GM08714 (cell line): ENCODE data around the gene OR5B12.
"Not testable (repeated sequence)": the region's sequence is repeated elsewhere in the genome, so short reads cannot be mapped to it uniquely, and the experiment has no call there.

Experiments used
- H3K4me3 ChIP-seq: fragments of 200-500 bp; sonication (Bioruptor generic); 2 replicates; pipeline ENCODE4 v1.5.1; 2014; ENCODE audit warnings: mild to moderate bottlenecking, low read length, inconsistent platforms
- ZNF274 ChIP-seq: IDR thresholded peaks from 2 replicates; pipeline ENCODE4 v1.6.1; 2012; ENCODE audit warnings: mild to moderate bottlenecking, low read depth, low read length

OR5B12 gene

DNA sequence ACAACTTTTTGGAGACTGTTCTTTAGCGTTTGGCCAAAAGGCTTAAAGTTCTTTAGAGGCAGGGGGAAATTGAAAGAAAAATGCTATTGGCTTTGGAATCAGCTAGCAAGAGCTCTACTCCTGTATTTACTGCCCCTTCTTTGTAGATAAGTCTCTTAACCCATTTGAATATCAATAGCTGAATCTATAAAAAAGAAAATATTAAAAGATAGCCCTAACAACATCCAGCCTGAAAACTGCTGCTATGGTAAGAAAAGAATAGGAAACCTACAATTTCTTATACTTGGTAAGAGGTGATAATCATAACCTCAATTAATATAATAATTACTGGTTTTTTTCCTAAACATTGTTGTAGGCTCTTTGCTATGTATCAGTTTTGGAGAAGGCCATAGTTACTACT, at the start of gene OR5B12:
Gene OR5B12, minus strand, starts transcription at position 101 of the 400 bp plus-strand sequence. CDS start 2,085 bp downstream, outside the sequence.
- no peak within 1 kb of the TSS for H3K4me3 ChIP-seq
- no peak for TF ChIP-seq ZNF274

DNA sequence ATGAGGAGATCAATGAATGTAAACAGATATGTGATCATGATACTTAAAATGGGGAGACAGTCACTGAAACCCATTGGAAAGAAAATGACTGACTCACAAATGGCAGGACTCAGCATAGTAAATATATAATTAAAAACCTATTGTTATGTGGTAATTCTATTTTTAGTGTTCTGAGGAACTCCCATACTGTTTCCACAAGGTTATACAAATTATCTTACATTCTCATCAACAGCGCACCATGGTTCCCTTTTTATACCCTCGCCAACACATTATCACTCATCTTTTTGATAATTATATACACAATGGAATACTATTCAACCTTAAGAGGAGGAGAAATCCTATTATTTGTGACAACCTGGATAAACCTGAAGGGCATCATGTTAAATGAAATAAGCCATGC, 48.8 kb upstream of the OR5B12 start:
- TF ChIP-seq ZNF274 = no peak
- H3K4me3 ChIP-seq = no peak overlapping the region

DNA sequence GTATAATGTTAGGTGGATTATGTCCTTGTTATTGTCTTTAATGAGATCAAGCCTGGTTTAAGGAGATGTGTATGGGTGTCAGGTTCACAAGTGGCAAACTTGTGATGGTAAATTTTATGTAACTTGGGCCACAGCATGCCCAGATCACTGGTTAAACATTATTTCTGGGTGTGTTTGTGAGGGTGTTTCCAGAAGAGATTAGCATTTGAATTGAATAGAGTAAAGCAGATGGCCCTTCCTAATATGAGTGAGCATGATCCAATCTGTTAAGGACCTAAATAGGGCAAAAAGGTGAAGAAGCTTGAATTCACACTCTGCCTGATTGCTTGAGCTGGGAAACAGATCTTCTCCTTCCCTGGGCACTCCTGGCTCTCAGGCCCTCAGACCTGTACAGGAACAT, 45.1 kb upstream of the OR5B12 start:
- no peak for TF ChIP-seq ZNF274
- no peak overlapping the region for H3K4me3 ChIP-seq

DNA sequence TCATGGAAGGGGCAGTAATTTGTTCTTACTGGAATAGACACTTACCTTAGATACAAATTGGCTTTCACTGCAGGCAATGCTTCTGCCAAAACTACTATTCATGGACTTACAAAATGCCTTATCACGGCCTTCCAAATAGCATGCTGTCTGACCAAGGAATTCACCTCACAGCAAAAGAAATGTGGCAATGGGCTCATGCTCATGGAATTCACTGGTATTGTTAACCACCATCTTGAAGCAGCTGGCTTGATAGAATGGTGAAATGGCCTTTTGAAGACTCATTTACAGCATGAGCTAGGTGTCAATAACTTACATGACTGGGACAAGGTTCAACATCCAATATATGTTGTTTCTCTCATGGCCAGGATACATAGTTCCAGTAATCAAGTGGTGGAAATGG, 43.9 kb upstream of the OR5B12 start:
- TF ChIP-seq ZNF274 = no peak

DNA sequence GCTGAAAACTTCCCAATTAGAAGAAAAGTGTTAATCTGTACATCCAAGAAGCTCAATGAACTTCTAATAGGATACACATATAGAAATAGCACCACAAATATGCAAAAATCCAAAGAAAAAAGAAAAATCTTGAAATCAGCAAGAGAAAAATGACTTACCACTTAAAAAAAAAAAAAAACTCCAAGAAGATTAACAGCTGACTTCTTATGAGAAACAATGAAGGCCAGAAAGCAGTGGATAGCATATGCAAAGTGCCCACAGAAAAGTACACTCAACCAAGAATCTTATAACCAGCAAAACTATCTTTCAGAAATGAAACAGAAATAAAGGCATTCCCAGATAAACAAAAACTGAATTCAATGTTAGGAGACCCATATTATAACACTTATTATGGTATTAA, 29.9 kb upstream of the OR5B12 start:
- no peak overlapping the region for H3K4me3 ChIP-seq

More for the DNA sequence above, 43.9 kb upstream of the OR5B12 start:
- no peak overlapping the region for H3K4me3 ChIP-seq

DNA sequence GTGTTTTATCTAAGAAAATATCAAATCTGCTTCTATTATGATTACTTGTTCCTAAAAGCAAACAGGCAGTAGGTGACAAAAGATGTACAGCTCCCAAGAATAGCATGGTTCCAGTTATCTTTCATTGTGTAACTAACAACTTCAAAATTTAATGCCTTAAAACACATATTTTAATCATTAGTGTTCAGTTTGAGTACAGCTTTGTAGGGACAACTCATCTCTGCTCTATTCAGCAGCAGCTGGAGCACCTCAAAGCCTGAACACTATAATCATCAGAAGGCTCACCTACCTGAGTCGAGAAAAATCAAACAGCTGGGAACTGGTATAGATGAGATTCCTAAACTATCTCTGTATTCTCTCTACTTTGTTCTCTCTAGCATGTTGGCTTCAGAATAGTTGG, 24.3 kb upstream of the OR5B12 start:
- no peak for TF ChIP-seq ZNF274
- H3K4me3 ChIP-seq = no peak overlapping the region

More for the DNA sequence above, 29.9 kb upstream of the OR5B12 start:
- TF ChIP-seq ZNF274 = no peak

DNA sequence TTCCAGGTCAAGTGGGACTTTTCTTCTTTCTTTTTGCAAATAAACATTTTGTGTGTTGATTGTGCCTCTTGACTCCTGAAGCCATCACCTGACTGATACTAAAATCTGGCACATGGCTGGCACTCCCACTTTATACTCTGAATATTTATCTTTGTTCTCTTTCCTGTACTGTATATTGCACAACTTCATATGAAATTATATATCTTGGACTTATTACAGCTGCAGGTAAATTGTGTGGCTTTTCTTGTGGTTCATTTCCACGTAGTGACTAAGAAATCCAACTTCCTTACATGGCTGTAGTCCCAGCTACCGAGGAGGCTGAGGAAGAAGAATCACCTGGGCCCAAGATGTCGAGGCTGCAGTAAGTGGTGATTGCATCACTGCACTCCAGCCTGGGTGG, 23.7 kb upstream of the OR5B12 start:
- no peak for TF ChIP-seq ZNF274
- no peak overlapping the region for H3K4me3 ChIP-seq

DNA sequence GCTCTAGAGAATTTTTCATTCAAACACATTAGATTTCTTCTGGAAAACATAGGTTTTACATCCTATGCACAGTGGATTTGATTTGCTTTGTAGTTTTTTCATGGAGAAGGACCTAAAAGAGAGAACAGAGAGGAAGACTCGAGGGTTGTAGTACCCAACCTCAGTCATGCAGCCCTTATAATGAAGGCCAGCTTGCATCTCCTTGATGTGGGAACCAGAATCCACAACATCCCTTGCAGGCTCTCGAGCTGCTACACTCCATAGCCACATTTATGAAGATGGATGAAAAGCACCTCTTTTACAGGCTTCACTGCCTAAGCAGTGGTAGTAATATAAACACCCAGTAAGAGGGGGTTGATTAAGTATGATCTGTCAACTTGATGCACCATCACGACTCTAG, 9.5 kb upstream of the OR5B12 start:
- TF ChIP-seq ZNF274 = no peak
- H3K4me3 ChIP-seq = no peak overlapping the region

DNA sequence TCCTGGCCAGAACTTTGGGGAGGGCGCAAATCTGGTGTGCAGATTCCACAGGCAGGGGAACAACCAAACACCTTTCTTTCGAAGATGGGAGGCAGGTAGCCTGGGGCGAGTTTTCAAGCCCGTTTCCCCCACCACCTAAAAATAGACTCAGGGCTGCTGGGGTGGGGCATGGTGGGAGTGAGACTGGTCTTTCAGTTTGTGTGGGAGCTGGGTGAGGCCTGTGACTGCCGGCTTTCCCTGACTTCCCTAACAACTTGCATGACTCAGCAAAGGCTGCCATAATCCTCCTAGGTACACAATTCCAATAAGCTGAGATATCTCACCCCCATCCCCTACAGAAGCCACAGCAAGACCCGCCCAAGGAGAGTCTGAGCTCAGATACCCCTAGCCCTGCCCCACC, 4.3 kb upstream of the OR5B12 start:
- no peak overlapping the region for H3K4me3 ChIP-seq
- no peak for TF ChIP-seq ZNF274

DNA sequence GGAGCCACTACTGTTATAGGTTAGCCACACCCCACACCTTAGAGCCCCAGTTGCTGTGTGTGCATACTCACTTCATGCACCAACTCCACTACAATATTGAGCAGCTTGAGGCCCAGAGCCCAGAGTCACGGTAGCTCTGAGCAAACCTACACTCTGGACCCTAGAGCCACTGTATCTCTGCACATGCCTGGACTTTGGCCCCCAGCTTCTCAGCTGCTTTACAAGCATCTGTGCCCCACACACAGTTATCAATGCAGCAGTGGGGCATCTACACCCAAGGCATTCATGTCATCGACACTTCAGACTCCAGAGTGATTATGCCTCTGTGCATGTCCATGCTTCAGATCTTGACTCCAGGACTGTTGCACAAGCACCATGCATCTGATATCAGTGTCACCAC, 2.3 kb upstream of the OR5B12 start:
- no peak overlapping the region for H3K4me3 ChIP-seq
- no peak for TF ChIP-seq ZNF274

DNA sequence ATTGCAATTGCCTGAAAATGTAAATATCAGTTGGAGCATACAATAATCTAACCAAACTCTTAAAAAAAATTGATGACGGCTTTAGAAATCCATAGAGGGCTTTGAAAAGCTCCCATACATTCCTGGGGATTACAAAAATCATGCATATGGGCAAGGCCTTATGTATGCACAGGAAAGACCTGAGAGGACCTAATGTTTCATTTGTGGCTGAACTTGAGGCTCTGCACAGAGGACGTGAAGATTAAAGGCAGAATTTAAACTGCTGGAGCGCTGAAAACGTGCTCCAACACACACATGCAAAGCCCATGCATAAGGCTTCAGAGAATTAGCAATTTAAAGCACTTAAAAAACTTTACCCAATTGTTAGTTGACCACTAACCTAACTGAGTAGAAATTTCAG, 3.5 kb downstream of the OR5B12 start:
- no peak overlapping the region for H3K4me3 ChIP-seq
- TF ChIP-seq ZNF274 = no peak

DNA sequence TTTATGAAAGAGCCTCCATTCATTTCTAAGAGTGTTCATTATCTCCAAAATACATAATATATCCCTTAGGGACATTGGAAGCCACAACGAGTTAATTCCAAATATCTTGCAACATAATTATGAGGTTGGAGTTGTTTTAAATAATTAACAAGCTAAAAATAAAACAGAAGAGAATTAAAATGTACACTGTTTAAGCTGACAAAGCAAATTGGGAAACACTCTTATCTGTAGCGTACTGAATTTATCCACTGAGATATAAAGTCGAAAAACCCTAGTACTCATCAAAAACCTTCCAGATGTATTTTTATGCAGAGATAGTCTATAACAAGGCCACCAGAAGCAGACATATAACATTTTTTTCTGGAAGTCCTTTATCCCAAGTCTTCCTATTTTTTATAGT, 7.8 kb downstream of the OR5B12 start:
- no peak overlapping the region for H3K4me3 ChIP-seq
- TF ChIP-seq ZNF274 = no peak

DNA sequence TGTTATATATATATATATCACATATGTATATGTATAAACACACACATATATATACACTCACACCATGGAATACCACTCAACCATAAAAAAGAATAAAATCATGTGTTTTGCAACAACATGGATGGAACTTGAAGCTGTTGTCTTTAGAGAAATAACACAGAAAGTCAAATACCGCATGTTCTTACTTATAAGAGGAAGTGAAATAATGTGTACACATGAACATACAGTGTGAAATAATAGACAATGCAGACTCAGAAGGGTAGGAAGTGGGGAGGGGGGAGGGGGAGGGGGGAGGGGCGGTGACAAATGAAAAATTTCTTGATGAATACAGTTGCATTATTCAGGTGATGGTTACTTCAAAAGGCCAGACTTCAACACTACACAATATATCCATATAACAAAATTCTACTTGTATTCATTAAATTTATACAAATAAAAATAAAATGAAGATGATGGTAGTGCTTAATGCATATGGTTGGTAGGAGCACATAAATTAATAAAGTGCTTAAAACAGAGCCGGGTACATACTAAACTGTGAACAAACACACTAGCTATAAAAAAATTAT, 8.3 kb downstream of the OR5B12 start:
- no peak for TF ChIP-seq ZNF274
- H3K4me3 ChIP-seq = no peak overlapping the region

DNA sequence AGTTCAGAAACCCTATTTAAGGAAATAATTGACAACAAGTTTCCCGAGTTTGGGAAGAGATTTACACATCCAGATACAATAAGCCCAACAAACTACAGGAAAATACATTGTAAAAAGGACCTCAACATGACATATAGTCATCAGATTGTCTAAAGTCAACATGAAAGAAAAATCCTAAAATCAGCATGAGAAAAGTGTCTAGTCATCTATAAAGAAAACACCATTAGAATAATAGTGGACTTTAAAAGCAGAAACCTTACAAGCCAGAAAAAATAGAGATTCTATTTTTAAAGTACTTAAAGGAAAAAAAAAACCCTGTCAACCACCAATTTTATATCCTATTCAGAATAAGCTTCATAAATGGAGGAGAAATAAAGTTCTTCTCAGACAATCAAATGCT, 12.8 kb downstream of the OR5B12 start:
- no peak overlapping the region for H3K4me3 ChIP-seq
- TF ChIP-seq ZNF274 = no peak

DNA sequence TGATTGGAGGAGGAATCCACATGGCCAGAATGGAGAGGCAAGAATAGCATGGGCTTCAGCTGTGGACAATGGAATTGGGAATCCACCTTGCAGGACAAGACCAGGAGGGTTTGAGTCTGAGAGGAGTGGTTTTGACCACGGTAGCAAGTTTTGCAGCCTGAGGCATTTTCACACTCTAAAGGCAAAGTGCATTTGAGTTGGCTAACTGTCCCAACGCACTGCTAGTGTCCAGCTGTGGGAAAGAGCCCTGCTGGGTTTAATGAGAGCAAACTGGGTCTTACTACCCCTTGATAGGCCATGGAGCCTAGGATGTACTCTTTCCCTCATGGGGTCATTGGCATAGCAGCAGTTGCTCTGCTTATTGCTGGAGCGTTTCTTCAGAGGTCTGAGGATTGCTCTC, 14.0 kb downstream of the OR5B12 start, which contains the start of gene OR5B2:
Gene OR5B2, minus strand, starts transcription at position 101 of the 400 bp plus-strand sequence. CDS start 4,860 bp downstream, outside the sequence.
- H3K4me3 ChIP-seq = no peak within 1 kb of the TSS
- no peak for TF ChIP-seq ZNF274

DNA sequence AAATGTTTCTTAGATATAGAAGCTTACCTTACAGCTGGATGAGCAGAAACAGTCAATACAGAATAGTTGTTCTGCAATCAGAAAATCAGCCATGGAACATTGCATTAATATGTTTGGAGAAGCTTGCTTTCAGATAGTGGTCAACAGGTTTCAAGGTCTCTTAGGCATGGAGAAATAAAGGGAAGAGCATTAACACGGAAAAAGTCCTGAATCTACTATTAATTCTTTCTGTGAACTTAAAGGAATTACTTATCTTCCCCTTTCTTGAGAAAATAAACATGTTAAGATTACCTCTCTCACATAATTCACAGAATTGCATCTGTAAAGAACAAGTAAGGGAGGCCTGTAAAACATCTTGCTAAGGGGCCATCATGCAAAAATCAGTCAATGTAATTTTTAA, 35.3 kb downstream of the OR5B12 start, which contains the start of gene OR5B3:
Gene OR5B3, minus strand, starts transcription at position 101 of the 400 bp plus-strand sequence. CDS start 3,465 bp downstream, outside the sequence.
- TF ChIP-seq ZNF274 = no peak
- H3K4me3 ChIP-seq = no peak within 1 kb of the TSS

DNA sequence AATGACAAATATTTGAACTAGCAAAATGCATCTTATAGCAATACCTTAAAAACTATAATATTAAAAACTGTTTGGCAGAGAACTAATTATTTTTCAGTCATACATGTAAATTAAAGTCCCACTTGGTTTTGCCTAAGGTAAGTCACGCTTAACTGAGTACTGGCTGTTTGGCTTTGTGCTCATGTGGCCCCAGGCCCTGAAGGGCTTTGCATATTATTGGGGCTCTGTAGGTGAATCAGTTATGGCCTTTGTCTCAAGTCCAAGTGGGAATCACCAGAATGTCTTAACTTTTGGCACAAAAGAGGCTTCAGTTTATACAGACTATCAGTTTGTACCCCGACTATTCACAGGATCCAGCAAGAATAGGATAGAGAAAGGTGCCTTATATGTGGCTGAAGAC, 42.4 kb downstream of the OR5B12 start:
- H3K4me3 ChIP-seq = not testable (repeated sequence)
